Osteoblast (primary cell): ENCODE results near the gene NOD2. TPM values are rescaled to one million over a fixed set of nuclear protein-coding genes. Genes with fewer than 3 reads are reported as not detected.

Experiments used
- DNase-seq: peaks from one replicate; pipeline ENCODE4 v3.0.0; 2011; ENCODE audit warnings: low spot score, mixed read lengths; ENCODE audit not compliant: insufficient read length; ENCODE audit errors: missing footprints
- H2AFZ ChIP-seq: 2 replicates; pipeline ENCODE4 v1.6.0; 2011; ENCODE audit warnings: mild to moderate bottlenecking, low read length
- H3K27ac ChIP-seq: 2 replicates; pipeline ENCODE4 v1.5.1; 2011; ENCODE audit warnings: mild to moderate bottlenecking, low read depth, low read length, moderate library complexity
- H3K27me3 ChIP-seq: 2 replicates; pipeline ENCODE4 v1.6.0; 2012; ENCODE audit warnings: mild to moderate bottlenecking, control low read depth, inconsistent platforms, low read length, moderate library complexity; ENCODE audit not compliant: insufficient read depth
- H3K36me3 ChIP-seq: 2 replicates; pipeline ENCODE4 v1.5.1; 2011; ENCODE audit warnings: mild to moderate bottlenecking, low read length, control low read depth, moderate library complexity; ENCODE audit not compliant: insufficient read depth
- H3K4me1 ChIP-seq: 2 replicates; pipeline ENCODE4 v1.5.1; 2011; ENCODE audit warnings: mild to moderate bottlenecking, low read length, control low read depth, moderate library complexity; ENCODE audit not compliant: insufficient read depth
- H3K4me2 ChIP-seq: 2 replicates; pipeline ENCODE4 v1.6.0; 2011; ENCODE audit warnings: mild to moderate bottlenecking, low read length; ENCODE audit not compliant: insufficient read depth
- H3K4me3 ChIP-seq: fragments of 200-600 bp; sonication (generic); 3 replicates; pipeline ENCODE4 v1.5.1; 2012; ENCODE audit warnings: mild to moderate bottlenecking, low read length, inconsistent platforms; ENCODE audit not compliant: insufficient read depth
- H3K79me2 ChIP-seq: 2 replicates; pipeline ENCODE4 v1.6.0; 2012; ENCODE audit warnings: mild to moderate bottlenecking, low read length, control low read depth, inconsistent platforms; ENCODE audit not compliant: insufficient read depth
- H3K9me3 ChIP-seq: 2 replicates; pipeline ENCODE4 v1.5.1; 2011; ENCODE audit warnings: low read depth, low read length, control low read depth
- H4K20me1 ChIP-seq: 2 replicates; pipeline ENCODE4 v1.6.0; 2012; ENCODE audit warnings: mild to moderate bottlenecking, low read length, control low read depth; ENCODE audit not compliant: insufficient read depth
- CTCF ChIP-seq: IDR thresholded peaks from 2 replicates; pipeline ENCODE4 v1.5.1; 2011; ENCODE audit warnings: mild to moderate bottlenecking, low read depth, low read length, moderate library complexity; ENCODE audit errors: extremely low read depth
- total RNA-seq: library from RNA; depleted of rRNA; stranded (reverse); fragments of >200 nt; gene quantifications from 2 replicates; pipeline ENCODE4 v1.2.3, GENCODE V29; 2012

NOD2 gene
- total RNA-seq, 1 donor = under 0.01 TPM

DNA sequence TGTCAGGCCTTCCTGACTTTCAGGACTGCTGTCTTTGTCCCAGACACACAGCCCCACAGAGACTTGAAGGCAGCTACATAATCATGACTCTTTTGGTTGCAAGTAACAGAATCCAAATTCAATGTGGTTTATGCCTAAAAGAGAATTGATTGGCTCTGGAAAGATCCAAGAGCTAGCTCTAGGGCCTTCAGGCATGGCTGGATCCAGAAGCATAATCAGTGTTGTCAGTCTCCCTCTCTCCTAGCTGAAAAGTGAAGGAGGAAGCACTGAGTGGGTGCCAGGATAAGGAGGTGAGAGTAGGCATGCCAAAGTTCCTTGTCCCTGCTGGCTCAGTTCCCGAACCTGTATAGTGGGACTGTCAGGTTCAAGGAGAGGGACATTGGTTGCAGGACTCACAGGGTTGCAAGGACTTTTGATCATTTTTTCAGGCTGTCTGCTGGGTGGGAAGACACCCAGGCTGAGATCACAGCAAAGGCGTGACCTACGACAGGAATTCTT is 37.8 kb upstream of the NOD2 start:
- no peak for DNase-seq

DNA sequence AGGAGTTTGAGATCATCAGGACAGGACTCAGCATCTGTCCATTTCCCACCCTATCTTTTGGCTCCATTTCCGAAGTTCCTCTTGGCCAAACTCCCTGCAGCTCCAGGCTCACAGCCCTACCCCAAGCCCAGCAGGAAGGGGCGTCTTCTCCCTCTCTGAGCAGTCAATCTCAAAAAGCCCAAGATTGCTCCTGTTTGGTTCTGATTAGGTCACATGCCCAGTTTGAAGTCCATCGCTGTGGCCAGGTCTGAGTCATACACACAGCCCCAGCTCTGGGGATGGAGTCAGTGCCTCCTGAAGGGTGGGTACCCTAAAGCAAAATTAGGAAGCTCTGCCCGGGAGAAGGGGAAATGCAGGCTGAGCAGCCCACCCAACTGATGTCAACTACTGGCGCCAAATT is 36.2 kb upstream of the NOD2 start:
- Histone ChIP-seq H3K79me2 (no peaks in the 10 kb centered on the region), H3K4me1 (no peaks in the 10 kb centered on the region), H2AFZ (no peak overlapping the region), H3K36me3 (no peaks in the 10 kb centered on the region), H3K4me2 (no peak overlapping the region), H3K4me3 (no peak overlapping the region), H3K27ac (no peak overlapping the region), H3K9me3 (no peaks in the 10 kb centered on the region), H3K27me3 (no peaks in the 10 kb centered on the region), H4K20me1 (no peaks in the 10 kb centered on the region)
- DNase-seq = no peak
- no peak for TF ChIP-seq CTCF

More for the DNA sequence above, 37.8 kb upstream of the NOD2 start:
- H3K4me1 ChIP-seq = no peaks in the 10 kb centered on the region
- no peaks in the 10 kb centered on the region for H3K79me2 ChIP-seq
- no peaks in the 10 kb centered on the region for H3K36me3 ChIP-seq
- H3K27ac ChIP-seq = no peak overlapping the region
- no peak overlapping the region for H2AFZ ChIP-seq
- H3K4me3 ChIP-seq = no peak overlapping the region
- H3K27me3 ChIP-seq = no peaks in the 10 kb centered on the region
- no peak overlapping the region for H3K4me2 ChIP-seq
- no peaks in the 10 kb centered on the region for H3K9me3 ChIP-seq
- no peaks in the 10 kb centered on the region for H4K20me1 ChIP-seq
- TF ChIP-seq CTCF = no peak

DNA sequence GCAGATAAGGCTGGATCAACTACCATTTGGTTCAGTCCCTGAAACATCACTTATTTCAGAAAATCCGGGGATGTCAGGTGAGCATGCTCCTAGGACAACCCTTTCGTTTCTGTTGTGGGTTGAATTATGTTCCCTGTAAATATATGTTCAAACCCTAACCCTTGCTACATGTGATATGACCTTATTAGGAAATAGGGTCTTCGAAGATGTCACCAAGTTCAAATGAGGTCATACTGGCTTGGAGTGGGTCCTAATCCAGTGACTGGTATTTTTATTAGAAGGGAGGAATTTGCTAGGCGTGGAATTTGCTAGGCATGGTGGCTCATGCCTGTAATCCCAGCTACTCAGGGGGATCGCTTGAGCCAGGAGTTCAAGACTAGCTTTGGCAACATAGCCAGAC is 33.6 kb upstream of the NOD2 start:
- TF ChIP-seq CTCF = no peak
- Histone ChIP-seq H4K20me1 (no peaks in the 10 kb centered on the region), H3K36me3 (no peaks in the 10 kb centered on the region), H2AFZ (no peak overlapping the region), H3K4me3 (no peak overlapping the region), H3K79me2 (no peaks in the 10 kb centered on the region), H3K27ac (no peak overlapping the region), H3K4me1 (peaks cover under 1% of the 10 kb centered on the region), H3K9me3 (no peaks in the 10 kb centered on the region), H3K27me3 (no peaks in the 10 kb centered on the region), H3K4me2 (no peak overlapping the region)
- DNase-seq = no peak

GRCh38 chr16:50662306-50662940 is 31.0 kb upstream of the NOD2 start:
- no peaks in the 10 kb centered on the region for H4K20me1 ChIP-seq
- no peak for DNase-seq
- H3K27me3 ChIP-seq = no peaks in the 10 kb centered on the region
- H3K4me2 ChIP-seq = no peak overlapping the region
- no peak overlapping the region for H2AFZ ChIP-seq
- H3K4me1 ChIP-seq = peaks cover 2% of the 10 kb centered on the region
- H3K79me2 ChIP-seq = no peaks in the 10 kb centered on the region
- no peak for TF ChIP-seq CTCF
- H3K36me3 ChIP-seq = no peaks in the 10 kb centered on the region
- no peaks in the 10 kb centered on the region for H3K9me3 ChIP-seq
- no peak overlapping the region for H3K4me3 ChIP-seq
- no peak overlapping the region for H3K27ac ChIP-seq
